Measurements from ENCODE around the gene GATA2. TPM values are rescaled to one million over a fixed set of nuclear protein-coding genes. Genes with fewer than 3 reads are reported as not detected.

Gene GATA2
- total RNA-seq, 2 donors from 2014 or later: 181 to 275 TPM

DNA sequence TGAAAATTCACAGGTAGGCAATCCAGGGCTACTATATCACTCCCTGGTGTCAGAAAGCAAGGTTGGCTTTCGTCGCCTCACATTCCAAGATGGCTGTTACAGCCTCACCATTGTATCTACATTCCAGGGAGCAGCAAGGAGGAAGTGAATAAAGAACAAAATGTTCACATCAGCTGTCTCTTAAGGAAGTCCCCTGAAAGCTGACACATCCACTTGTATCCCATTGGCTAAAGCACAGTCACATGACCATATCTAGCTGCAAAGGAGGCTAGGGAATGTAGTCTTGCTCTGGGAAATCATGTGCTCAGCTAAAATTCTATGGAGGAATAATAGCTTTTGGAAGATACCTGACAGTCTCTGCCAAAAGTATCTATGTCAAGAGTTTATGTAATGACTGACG, 12.8 kb upstream of the GATA2 start:
- H3K36me3 ChIP-seq: no peaks in the 10 kb centered on the region
- no peak overlapping the region for H3K4me3 ChIP-seq
- no peak for DNase-seq (ENCODE audit: low spot score)
- intact Hi-C loops (cut with DNase I): no loop called here
- no peaks in the 10 kb centered on the region for H3K9me3 ChIP-seq
- no peaks in the 10 kb centered on the region for H3K4me1 ChIP-seq (replicated peaks)
- TF ChIP-seq, protein P1, sequence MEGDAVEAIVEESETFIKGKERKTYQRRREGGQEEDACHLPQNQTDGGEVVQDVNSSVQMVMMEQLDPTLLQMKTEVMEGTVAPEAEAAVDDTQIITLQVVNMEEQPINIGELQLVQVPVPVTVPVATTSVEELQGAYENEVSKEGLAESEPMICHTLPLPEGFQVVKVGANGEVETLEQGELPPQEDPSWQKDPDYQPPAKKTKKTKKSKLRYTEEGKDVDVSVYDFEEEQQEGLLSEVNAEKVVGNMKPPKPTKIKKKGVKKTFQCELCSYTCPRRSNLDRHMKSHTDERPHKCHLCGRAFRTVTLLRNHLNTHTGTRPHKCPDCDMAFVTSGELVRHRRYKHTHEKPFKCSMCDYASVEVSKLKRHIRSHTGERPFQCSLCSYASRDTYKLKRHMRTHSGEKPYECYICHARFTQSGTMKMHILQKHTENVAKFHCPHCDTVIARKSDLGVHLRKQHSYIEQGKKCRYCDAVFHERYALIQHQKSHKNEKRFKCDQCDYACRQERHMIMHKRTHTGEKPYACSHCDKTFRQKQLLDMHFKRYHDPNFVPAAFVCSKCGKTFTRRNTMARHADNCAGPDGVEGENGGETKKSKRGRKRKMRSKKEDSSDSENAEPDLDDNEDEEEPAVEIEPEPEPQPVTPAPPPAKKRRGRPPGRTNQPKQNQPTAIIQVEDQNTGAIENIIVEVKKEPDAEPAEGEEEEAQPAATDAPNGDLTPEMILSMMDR (IDR thresholded peaks at IDR 0.05): no peak
- TF ChIP-seq POLR2A (IDR thresholded peaks at IDR 0.05): no peak
- no peak for TF ChIP-seq POLR2AphosphoS5 (IDR thresholded peaks at IDR 0.05)
- H3K27ac ChIP-seq: no peak overlapping the region
- H3K27me3 ChIP-seq (replicated peaks; ENCODE audit: insufficient read depth): no peaks in the 10 kb centered on the region
- WGBS: 92% methylated on average over 3 of the region's 3 CpGs

DNA sequence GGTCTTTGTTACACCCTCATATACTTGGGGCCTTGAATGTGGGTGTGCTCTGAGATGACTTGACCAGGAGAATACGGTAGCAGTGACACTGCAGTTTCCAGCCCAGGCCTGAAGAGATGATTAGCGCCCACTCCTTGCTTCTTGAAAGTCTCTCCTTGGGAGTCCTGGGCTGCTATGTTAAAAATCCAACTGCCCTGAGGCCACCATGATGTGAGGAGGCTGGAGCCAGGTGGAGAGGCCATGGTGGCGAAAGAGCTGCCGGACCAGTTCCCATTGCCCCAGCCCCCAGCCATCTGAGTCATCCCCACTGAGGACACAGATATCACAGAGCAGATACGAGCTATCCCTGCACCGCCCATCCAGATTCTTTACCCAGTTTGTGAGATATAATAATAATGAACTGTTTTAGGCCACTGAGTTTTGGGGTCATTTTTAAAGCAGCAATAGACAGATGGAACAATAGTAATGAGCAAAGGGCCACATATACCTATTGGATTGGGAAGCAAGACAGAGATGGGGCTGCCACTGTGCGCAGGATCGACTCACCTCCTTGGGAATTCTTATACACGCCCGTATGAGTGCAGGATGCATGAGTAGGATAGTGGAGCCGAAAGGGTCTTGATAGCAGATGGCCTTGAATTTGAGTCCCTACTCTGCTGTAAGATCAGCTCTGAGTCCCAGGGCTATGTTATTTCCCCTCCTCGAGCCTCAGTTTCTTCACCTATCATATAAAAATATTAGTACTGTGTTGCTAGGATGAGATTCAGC, 12.1 kb upstream of the GATA2 start:
- Histone ChIP-seq H3K4me1 (replicated peaks) (no peaks in the 10 kb centered on the region), H3K27me3 (replicated peaks; ENCODE audit: insufficient read depth) (no peaks in the 10 kb centered on the region), H3K9me3 (no peaks in the 10 kb centered on the region), H3K36me3 (no peaks in the 10 kb centered on the region), H3K27ac (no peak overlapping the region), H3K4me3 (no peak overlapping the region)
- WGBS: 91% methylated on average over 12 of the region's 12 CpGs
- TF ChIP-seq POLR2AphosphoS5 (IDR thresholded peaks at IDR 0.05): no peak
- TF ChIP-seq POLR2A (IDR thresholded peaks at IDR 0.05): no peak
- TF ChIP-seq, protein P1 (IDR thresholded peaks at IDR 0.05): no peak
- intact Hi-C loops (cut with DNase I): loop anchor here (5.0 kb wide), 1 partner anchor 408 kb away; no protein-coding TSS in a partner anchor
- no peak for DNase-seq (ENCODE audit: low spot score)

DNA sequence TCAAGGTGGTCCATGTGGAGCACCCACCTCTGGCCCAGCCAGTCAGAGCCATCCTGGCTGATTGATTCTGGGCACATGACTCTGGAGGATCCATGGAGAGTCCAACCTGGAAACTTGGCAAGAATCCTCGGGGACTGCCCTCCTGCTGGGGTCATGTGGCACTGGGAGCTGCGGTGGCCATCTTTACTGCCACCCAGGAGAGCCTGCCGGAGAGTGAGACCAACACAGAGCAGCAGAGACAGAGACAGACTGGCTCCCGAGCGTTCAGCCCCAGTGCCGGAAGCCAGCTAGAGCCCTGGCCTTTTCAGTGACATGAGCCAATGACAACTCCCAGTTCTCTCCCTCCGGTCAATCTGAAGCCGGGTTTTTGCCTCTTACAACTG, 11.5 kb upstream of the GATA2 start:
- H3K27ac ChIP-seq: no peak overlapping the region
- H3K4me1 ChIP-seq (replicated peaks): no peaks in the 10 kb centered on the region
- H3K36me3 ChIP-seq: no peaks in the 10 kb centered on the region
- TF ChIP-seq, protein P1 (IDR thresholded peaks at IDR 0.05): no peak
- TF ChIP-seq POLR2AphosphoS5 (IDR thresholded peaks at IDR 0.05) (no peak), POLR2A (IDR thresholded peaks at IDR 0.05) (no peak)
- 90% methylated on average over 8 of the region's 8 CpGs for WGBS
- H3K9me3 ChIP-seq: no peaks in the 10 kb centered on the region
- no peaks in the 10 kb centered on the region for H3K27me3 ChIP-seq (replicated peaks; ENCODE audit: insufficient read depth)
- no peak for DNase-seq (ENCODE audit: low spot score)
- no peak overlapping the region for H3K4me3 ChIP-seq
- intact Hi-C loops (cut with DNase I): loop anchor here (5.0 kb wide), 1 partner anchor 407 kb away; no protein-coding TSS in a partner anchor

DNA sequence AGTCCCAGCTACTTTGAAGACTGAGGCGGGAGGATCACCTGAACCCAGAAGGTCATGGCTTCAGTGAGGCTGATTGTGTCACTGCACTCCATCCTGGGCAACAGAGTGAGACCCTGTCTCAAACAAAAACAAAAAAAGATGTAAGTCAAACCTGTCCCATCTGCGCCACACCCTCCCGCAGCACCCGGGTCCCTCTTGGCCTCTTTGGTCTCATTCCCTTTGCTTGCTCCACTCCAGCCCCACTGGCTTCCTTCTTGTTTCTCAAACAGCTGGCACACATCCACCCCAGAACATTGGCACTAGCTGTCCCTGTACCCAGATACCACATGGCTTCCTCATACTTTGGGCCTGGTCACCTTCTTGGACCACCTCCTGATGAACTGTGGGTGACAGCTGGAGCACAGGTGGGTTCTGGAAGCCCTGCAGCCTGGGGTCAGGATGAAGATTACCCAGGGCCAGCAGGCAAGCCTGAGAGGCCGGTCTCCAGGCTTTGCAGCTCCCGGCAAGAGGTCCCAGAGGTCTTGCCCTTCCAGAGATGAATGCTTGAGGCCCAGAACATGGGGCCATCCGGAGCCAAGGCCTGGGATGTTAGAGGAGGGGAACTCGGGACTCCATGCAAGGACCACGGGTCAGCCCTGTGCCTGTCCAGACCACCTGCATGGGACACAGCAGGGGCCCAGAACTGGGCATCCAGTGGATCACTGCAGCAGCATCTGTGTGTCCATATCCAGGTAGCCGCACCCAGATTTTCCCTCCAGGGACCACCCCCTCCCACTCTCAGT, 10.9 kb upstream of the GATA2 start:
- Histone ChIP-seq H3K36me3 (no peaks in the 10 kb centered on the region), H3K27ac (no peak overlapping the region), H3K4me1 (replicated peaks) (no peaks in the 10 kb centered on the region), H3K9me3 (no peaks in the 10 kb centered on the region), H3K27me3 (replicated peaks; ENCODE audit: insufficient read depth) (no peaks in the 10 kb centered on the region), H3K4me3 (no peak overlapping the region)
- no peak for DNase-seq (ENCODE audit: low spot score)
- TF ChIP-seq, protein P1 (IDR thresholded peaks at IDR 0.05): no peak
- TF ChIP-seq POLR2A (IDR thresholded peaks at IDR 0.05) (no peak), POLR2AphosphoS5 (IDR thresholded peaks at IDR 0.05) (no peak)
- intact Hi-C loops (cut with DNase I): loop anchor here (5.0 kb wide), 1 partner anchor 407 kb away; no protein-coding TSS in a partner anchor
- WGBS: 96% methylated on average over 10 of the region's 10 CpGs

Measured in prostate gland (tissue), 2 donors.